Mucosa of gallbladder (tissue), 1 donor: ENCODE measurements around the gene RTKN. TPM values are rescaled to one million over a fixed set of nuclear protein-coding genes. Genes with fewer than 3 reads are reported as not detected.
A peak's percentile ranks its signal among the peaks of the same experiment; 100 is the strongest.

Experiments
- DNase-seq: peaks from one replicate; pipeline ENCODE4 v3.0.0-alpha.2; 2020; ENCODE audit warnings: low spot score
- total RNA-seq: library from RNA; stranded (reverse); gene quantifications from one replicate; pipeline ENCODE4 v1.2.1, GENCODE V29; 2021
- donor health status: DM: no; HTN: no; CAD: no.

The RTKN gene
- total RNA-seq, 1 donor from 2014 or later, result 86.4 TPM

- DNase-seq, result no peak
These were observed 24.5 kb downstream of the RTKN start for GRCh38 chr2:74417197-74417596.

GRCh38 chr2:74416778-74417177 lies 25.0 kb downstream of the RTKN start:
- no peak for DNase-seq

- DNase-seq, result no peak
These were observed 25.9 kb downstream of the RTKN start for GRCh38 chr2:74415762-74416395.

GRCh38 chr2:74414881-74415761 lies 26.6 kb downstream of the RTKN start:
- no peak for DNase-seq

GRCh38 chr2:74414441-74414840 lies 27.3 kb downstream of the RTKN start:
- no peak for DNase-seq

GRCh38 chr2:74413001-74413698 lies 28.6 kb downstream of the RTKN start:
- peak; percentile 33 for DNase-seq

GRCh38 chr2:74407682-74408081 lies 34.1 kb downstream of the RTKN start:
- DNase-seq, result no peak

- no peak for DNase-seq
These were observed 35.7 kb downstream of the RTKN start for GRCh38 chr2:74406035-74406434.

- DNase-seq, result no peak
These were observed 39.8 kb downstream of the RTKN start for GRCh38 chr2:74401891-74402290.

- no peak for DNase-seq
These were observed 42.0 kb downstream of the RTKN start for GRCh38 chr2:74399785-74400184.

GRCh38 chr2:74396149-74396548 lies 45.6 kb downstream of the RTKN start:
- DNase-seq, result no peak

GRCh38 chr2:74393525-74393924 lies 48.2 kb downstream of the RTKN start:
- DNase-seq, result no peak

- DNase-seq, result no peak
These were observed 49.3 kb downstream of the RTKN start for GRCh38 chr2:74392449-74392743.

- peak; percentile 94 for DNase-seq
These were observed 49.9 kb downstream of the RTKN start for GRCh38 chr2:74391580-74392448.

- DNase-seq, result no peak
These were observed 50.5 kb downstream of the RTKN start for GRCh38 chr2:74391209-74391579.

- DNase-seq, result no peak
These were observed 51.1 kb downstream of the RTKN start for GRCh38 chr2:74390606-74391005.

GRCh38 chr2:74387346-74387745 lies 54.4 kb downstream of the RTKN start:
- no peak for DNase-seq

- DNase-seq, result no peak
These were observed 56.3 kb downstream of the RTKN start for GRCh38 chr2:74385396-74385795.

GRCh38 chr2:74384051-74384450 lies 57.7 kb downstream of the RTKN start:
- DNase-seq, result no peak

- DNase-seq, result no peak
These were observed 58.5 kb downstream of the RTKN start for GRCh38 chr2:74383254-74383653.

- no peak for DNase-seq
These were observed 60.0 kb downstream of the RTKN start for GRCh38 chr2:74381751-74382150.
